ENCODE data around the gene TMPRSS12. TPM values are rescaled to one million over a fixed set of nuclear protein-coding genes. Genes with fewer than 3 reads are reported as not detected.
"Not testable (repeated sequence)": the region's sequence is repeated elsewhere in the genome, so short reads cannot be mapped to it uniquely, and the experiment has no call there.

Gene TMPRSS12
- total and polyA plus RNA-seq, 4 donors = 0.12 to 0.19 TPM; not detected in 2

- H3K27me3 ChIP-seq (ENCODE audit: control insufficient read depth, insufficient read depth, low read length) = no peaks in the 10 kb centered on the region
- no peaks in the 10 kb centered on the region for H3K36me3 ChIP-seq (ENCODE audit: control insufficient read depth, insufficient read depth, low read length)
- peaks cover 13% of the 10 kb centered on the region for H3K4me1 ChIP-seq (ENCODE audit: control insufficient read depth, insufficient read depth, low read length)
- H3K27ac ChIP-seq (ENCODE audit: low read depth, low read length) = peak overlapping the region; percentile 95
- 8% methylated on average over 4 of the region's 8 CpGs for whole genome bisulfite sequencing (ENCODE audit: insufficient coverage)
- DNase-seq (ENCODE audit: low read depth in 4 of 6, low spot score in 6 of 6) = peak in 1 of 6 donors; percentile 8
- peak overlapping the region; percentile 58 for H3K4me3 ChIP-seq (ENCODE audit: low read depth, low read length)
- H3K9me3 ChIP-seq (ENCODE audit: control insufficient read depth, insufficient read depth, low read length) = no peaks in the 10 kb centered on the region
Observed at GRCh38 chr12:50923361-50924130, 80.8 kb downstream of the TMPRSS12 start.

DNA sequence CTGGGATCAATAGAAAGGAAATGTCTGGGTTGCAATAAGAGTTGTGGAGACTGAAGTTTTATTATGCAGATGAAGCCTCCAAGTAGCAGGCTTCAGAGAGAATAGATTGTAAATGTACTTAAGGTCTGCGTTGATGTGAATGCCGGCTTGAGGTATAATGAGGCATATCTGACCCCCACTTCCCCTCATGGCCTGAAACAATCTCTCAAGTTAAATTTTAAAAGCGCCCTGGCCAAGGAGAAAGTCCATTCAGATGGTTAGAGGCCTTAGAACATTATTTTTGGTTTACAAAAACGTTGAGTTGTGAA, 81.4 kb downstream of the TMPRSS12 start:
- Histone ChIP-seq H3K27me3 (ENCODE audit: control insufficient read depth, insufficient read depth, low read length) (no peaks in the 10 kb centered on the region), H3K27ac (ENCODE audit: low read depth, low read length) (peak overlapping the region; percentile 95), H3K4me3 (ENCODE audit: low read depth, low read length) (peak overlapping the region; percentile 58), H3K9me3 (ENCODE audit: control insufficient read depth, insufficient read depth, low read length) (no peaks in the 10 kb centered on the region), H3K4me1 (ENCODE audit: control insufficient read depth, insufficient read depth, low read length) (peaks cover 13% of the 10 kb centered on the region), H3K36me3 (ENCODE audit: control insufficient read depth, insufficient read depth, low read length) (no peaks in the 10 kb centered on the region)
- peak in 1 of 6 donors; percentile 58 for DNase-seq (ENCODE audit: low read depth in 4 of 6, low spot score in 6 of 6)
- no CpG with 5 or more reads among the region's 4 CpGs for whole genome bisulfite sequencing (ENCODE audit: insufficient coverage)

DNA sequence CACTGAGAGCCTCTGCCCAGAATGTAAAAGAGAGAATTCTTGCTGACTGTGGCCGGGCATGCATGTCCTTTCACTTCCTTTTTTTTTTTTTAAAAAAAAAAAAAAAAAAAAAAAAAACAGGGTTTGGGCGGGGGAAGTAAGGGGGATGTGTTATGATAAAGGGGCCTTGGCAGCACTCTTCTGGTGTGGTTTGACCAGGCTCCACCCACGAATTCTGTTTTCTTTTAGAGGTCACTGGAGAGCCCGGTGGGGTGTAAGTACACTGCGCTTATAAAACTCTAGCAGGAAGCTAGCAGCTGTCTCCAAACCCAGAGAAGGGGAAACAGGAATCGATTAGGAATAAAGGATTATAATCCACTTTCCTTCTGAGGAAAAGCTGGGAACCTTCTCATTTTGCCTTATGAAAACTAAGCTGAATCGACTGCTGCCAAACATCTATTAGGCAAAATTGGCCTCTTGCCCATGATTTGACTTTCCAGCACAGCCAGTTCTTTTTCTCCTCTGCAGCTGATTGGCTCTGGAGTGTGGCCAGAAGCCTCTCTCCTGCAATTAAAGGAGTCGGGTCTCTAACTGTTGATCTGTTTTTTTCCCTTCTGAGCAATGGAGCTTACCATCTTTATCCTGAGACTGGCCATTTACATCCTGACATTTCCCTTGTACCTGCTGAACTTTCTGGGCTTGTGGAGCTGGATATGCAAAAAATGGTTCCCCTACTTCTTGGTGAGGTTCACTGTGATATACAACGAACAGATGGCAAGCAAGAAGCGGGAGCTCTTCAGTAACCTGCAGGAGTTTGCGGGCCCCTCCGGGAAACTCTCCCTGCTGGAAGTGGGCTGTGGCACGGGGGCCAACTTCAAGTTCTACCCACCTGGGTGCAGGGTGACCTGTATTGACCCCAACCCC, 82.0 kb downstream of the TMPRSS12 start:
- Histone ChIP-seq H3K4me1 (ENCODE audit: control insufficient read depth, insufficient read depth, low read length) (peaks cover 13% of the 10 kb centered on the region), H3K27ac (ENCODE audit: low read depth, low read length) (peak overlapping the region; percentile 95), H3K9me3 (ENCODE audit: control insufficient read depth, insufficient read depth, low read length) (no peaks in the 10 kb centered on the region), H3K27me3 (ENCODE audit: control insufficient read depth, insufficient read depth, low read length) (no peaks in the 10 kb centered on the region), H3K36me3 (ENCODE audit: control insufficient read depth, insufficient read depth, low read length) (no peaks in the 10 kb centered on the region), H3K4me3 (ENCODE audit: low read depth, low read length) (peak overlapping the region; percentile 58)
- WGBS (ENCODE audit: insufficient coverage) = 5% methylated on average over 8 of the region's 13 CpGs
- peak; percentile 80 to 97 (median 88) for DNase-seq (ENCODE audit: low read depth in 4 of 6, low spot score in 6 of 6)

- peak overlapping the region; percentile 95 for H3K27ac ChIP-seq (ENCODE audit: low read depth, low read length)
- DNase-seq (ENCODE audit: low read depth in 4 of 6, low spot score in 6 of 6) = peak in 2 of 6 donors; percentile 23
- peaks cover 13% of the 10 kb centered on the region for H3K4me1 ChIP-seq (ENCODE audit: control insufficient read depth, insufficient read depth, low read length)
Observed at GRCh38 chr12:50925342-50925651, 82.6 kb downstream of the TMPRSS12 start.

GRCh38 chr12:50925920-50926319, 83.2 kb downstream of the TMPRSS12 start:
- H3K4me1 ChIP-seq (ENCODE audit: control insufficient read depth, insufficient read depth, low read length) = peaks cover 13% of the 10 kb centered on the region
- H3K27me3 ChIP-seq (ENCODE audit: control insufficient read depth, insufficient read depth, low read length) = no peaks in the 10 kb centered on the region
- H3K9me3 ChIP-seq (ENCODE audit: control insufficient read depth, insufficient read depth, low read length) = no peaks in the 10 kb centered on the region
- peak overlapping the region; percentile 58 for H3K4me3 ChIP-seq (ENCODE audit: low read depth, low read length)
- no CpG with 5 or more reads among the region's 1 CpG for WGBS (ENCODE audit: insufficient coverage)
- peak overlapping the region; percentile 47 for H3K27ac ChIP-seq (ENCODE audit: low read depth, low read length)
- no peak for DNase-seq (ENCODE audit: low read depth in 4 of 6, low spot score in 6 of 6)
- H3K36me3 ChIP-seq (ENCODE audit: control insufficient read depth, insufficient read depth, low read length) = peaks cover 8% of the 10 kb centered on the region

More at GRCh38 chr12:50925342-50925651, 82.6 kb downstream of the TMPRSS12 start:
- Histone ChIP-seq H3K9me3 (ENCODE audit: control insufficient read depth, insufficient read depth, low read length) (no peaks in the 10 kb centered on the region), H3K36me3 (ENCODE audit: control insufficient read depth, insufficient read depth, low read length) (peaks cover 4% of the 10 kb centered on the region), H3K4me3 (ENCODE audit: low read depth, low read length) (peak overlapping the region; percentile 58), H3K27me3 (ENCODE audit: control insufficient read depth, insufficient read depth, low read length) (no peaks in the 10 kb centered on the region)
- 28% methylated on average over 5 of the region's 7 CpGs for WGBS (ENCODE audit: insufficient coverage)

DNA sequence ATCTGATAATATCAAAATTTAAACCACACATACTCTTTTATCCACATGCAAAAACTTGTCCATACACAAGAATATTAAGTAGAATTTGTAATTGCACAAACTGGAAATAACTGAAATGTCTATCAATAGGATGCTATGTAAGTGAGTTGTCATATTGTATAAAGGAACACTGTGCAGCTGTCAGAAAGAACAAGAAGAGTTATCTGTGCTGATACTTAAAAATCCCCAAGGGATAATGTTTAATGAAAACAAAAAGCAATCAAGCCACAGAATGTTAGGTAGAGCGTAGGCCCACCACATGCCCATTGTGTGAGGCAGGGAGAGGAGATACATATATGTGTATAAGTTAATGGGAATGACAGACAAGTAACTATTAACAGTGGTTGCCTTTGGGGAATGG, 83.7 kb downstream of the TMPRSS12 start:
- Histone ChIP-seq H3K27me3 (ENCODE audit: control insufficient read depth, insufficient read depth, low read length) (no peaks in the 10 kb centered on the region), H3K27ac (ENCODE audit: low read depth, low read length) (peak overlapping the region; percentile 47), H3K9me3 (ENCODE audit: control insufficient read depth, insufficient read depth, low read length) (no peaks in the 10 kb centered on the region), H3K4me1 (ENCODE audit: control insufficient read depth, insufficient read depth, low read length) (peaks cover 13% of the 10 kb centered on the region), H3K4me3 (ENCODE audit: low read depth, low read length) (peak overlapping the region; percentile 58), H3K36me3 (ENCODE audit: control insufficient read depth, insufficient read depth, low read length) (peaks cover 8% of the 10 kb centered on the region)
- peak in 1 of 6 donors; percentile 4 for DNase-seq (ENCODE audit: low read depth in 4 of 6, low spot score in 6 of 6)
- no CpG with 5 or more reads among the region's 1 CpG for WGBS (ENCODE audit: insufficient coverage)

DNA sequence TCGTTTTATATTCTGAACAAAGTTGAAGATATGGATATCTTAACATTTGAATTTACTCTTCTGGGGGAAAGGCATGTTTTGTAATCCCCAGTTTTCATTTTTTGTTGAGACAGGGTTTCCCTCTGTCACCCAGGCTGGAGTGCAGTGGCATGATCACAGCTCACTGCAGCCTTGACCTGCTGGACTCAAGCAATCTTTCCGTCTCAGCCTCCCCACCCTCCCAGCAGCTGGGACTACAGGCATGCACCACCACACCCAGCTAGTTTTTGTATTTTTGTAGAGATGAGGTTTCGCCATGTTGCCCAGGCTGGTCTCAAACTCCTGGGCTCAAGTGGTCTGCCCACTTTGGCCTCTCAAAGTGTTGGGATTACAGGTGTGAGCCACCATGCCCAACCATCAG, 84.2 kb downstream of the TMPRSS12 start:
- not testable (repeated sequence) for H3K27ac ChIP-seq (ENCODE audit: low read depth, low read length); DNase-seq (ENCODE audit: low read depth in 4 of 6, low spot score in 6 of 6); H3K27me3 ChIP-seq (ENCODE audit: control insufficient read depth, insufficient read depth, low read length); H3K9me3 ChIP-seq (ENCODE audit: control insufficient read depth, insufficient read depth, low read length); H3K36me3 ChIP-seq (ENCODE audit: control insufficient read depth, insufficient read depth, low read length)
- WGBS (ENCODE audit: insufficient coverage) = no CpG with 5 or more reads among the region's 3 CpGs
- Histone ChIP-seq H3K4me3 (ENCODE audit: low read depth, low read length) (peak overlapping the region; percentile 58), H3K4me1 (ENCODE audit: control insufficient read depth, insufficient read depth, low read length) (peaks cover 13% of the 10 kb centered on the region)

DNA sequence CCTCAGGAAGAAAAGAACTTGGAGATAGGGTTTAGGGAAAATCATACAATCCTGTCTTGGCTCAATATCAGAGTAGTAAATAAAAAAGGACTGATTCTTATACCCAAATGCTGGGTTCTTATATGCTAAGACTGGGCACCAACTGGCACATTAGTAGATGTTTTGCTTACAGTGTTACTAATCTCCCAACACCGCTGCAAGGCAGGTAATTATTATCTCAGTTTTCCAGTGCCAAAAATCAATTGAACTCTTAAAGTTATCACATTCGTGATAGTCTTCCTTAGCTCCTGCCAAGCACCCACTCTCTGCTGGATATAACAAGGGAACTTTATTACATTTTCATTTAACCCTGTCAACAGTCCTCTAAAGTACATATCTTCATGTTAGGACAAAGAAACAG, 84.6 kb downstream of the TMPRSS12 start:
- H3K9me3 ChIP-seq (ENCODE audit: control insufficient read depth, insufficient read depth, low read length) = no peaks in the 10 kb centered on the region
- no peak for DNase-seq (ENCODE audit: low read depth in 4 of 6, low spot score in 6 of 6)
- H3K27ac ChIP-seq (ENCODE audit: low read depth, low read length) = no peak overlapping the region
- H3K4me3 ChIP-seq (ENCODE audit: low read depth, low read length) = peak overlapping the region; percentile 58
- peaks cover 9% of the 10 kb centered on the region for H3K4me1 ChIP-seq (ENCODE audit: control insufficient read depth, insufficient read depth, low read length)
- 69% methylated on average over 2 of the region's 2 CpGs for WGBS (ENCODE audit: insufficient coverage)
- H3K27me3 ChIP-seq (ENCODE audit: control insufficient read depth, insufficient read depth, low read length) = no peaks in the 10 kb centered on the region
- H3K36me3 ChIP-seq (ENCODE audit: control insufficient read depth, insufficient read depth, low read length) = peaks cover 8% of the 10 kb centered on the region

DNA sequence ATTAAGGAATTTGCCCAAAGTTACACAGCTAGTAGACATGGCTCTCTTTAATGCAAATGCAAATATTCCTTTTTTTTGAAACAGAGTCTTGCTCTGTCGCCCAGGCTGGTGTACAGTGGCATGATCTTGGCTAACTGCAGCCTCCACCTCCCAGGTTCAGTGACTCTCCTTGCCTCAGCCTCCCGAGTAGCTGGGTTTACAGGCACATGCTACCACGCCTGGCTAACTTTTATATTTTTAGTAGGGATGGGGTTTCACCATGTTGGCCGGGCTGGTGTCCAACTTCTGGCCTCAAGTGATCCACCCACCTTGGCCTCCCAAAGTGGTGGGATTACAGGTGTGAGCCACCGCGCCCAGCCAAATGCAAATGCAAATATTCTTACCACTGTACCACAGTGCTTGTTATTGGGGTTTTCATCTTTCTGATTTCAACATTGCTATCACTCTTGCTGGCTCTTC, 85.1 kb downstream of the TMPRSS12 start:
- Histone ChIP-seq H3K4me1 (ENCODE audit: control insufficient read depth, insufficient read depth, low read length) (peaks cover 9% of the 10 kb centered on the region), H3K36me3 (ENCODE audit: control insufficient read depth, insufficient read depth, low read length) (peaks cover 8% of the 10 kb centered on the region), H3K9me3 (ENCODE audit: control insufficient read depth, insufficient read depth, low read length) (no peaks in the 10 kb centered on the region), H3K4me3 (ENCODE audit: low read depth, low read length) (peak overlapping the region; percentile 58), H3K27me3 (ENCODE audit: control insufficient read depth, insufficient read depth, low read length) (no peaks in the 10 kb centered on the region), H3K27ac (ENCODE audit: low read depth, low read length) (no peak overlapping the region)
- 85% methylated on average over 3 of the region's 6 CpGs for WGBS (ENCODE audit: insufficient coverage)
- DNase-seq (ENCODE audit: low read depth in 4 of 6, low spot score in 6 of 6) = no peak
